GM19397 (cell line): ENCODE measurements around the gene ADPGK.
"Not testable (repeated sequence)": the region's sequence is repeated elsewhere in the genome, so short reads cannot be mapped to it uniquely, and the experiment has no call there.

ENCODE experiments used
- ATAC-seq: cut with Tn5 transposase; IDR thresholded peaks from one replicate; pipeline ENCODE4 v1.9.1; 2021; ENCODE audit warnings: mild to moderate bottlenecking, moderate library complexity; ENCODE audit not compliant: unreplicated experiment

The ADPGK gene

GRCh38 chr15:72751751-72752455, 31.7 kb downstream of the ADPGK start:
- ATAC-seq: no peak

GRCh38 chr15:72749700-72750099, 33.9 kb downstream of the ADPGK start:
- ATAC-seq: no peak

- ATAC-seq: peak; percentile 75
Measured at GRCh38 chr15:72740219-72740618, 43.3 kb downstream of the ADPGK start.

- no peak for ATAC-seq
Measured at GRCh38 chr15:72737723-72738122, 45.8 kb downstream of the ADPGK start.

- ATAC-seq: no peak
Measured at GRCh38 chr15:72737061-72737460, 46.5 kb downstream of the ADPGK start.

- no peak for ATAC-seq
Measured at GRCh38 chr15:72735111-72735510, 48.4 kb downstream of the ADPGK start.

- no peak for ATAC-seq
Measured at GRCh38 chr15:72733941-72734738, 49.4 kb downstream of the ADPGK start.

GRCh38 chr15:72732516-72732915, 51.0 kb downstream of the ADPGK start:
- ATAC-seq: no peak

GRCh38 chr15:72732086-72732485, 51.5 kb downstream of the ADPGK start:
- ATAC-seq: no peak

GRCh38 chr15:72728821-72729220, 54.7 kb downstream of the ADPGK start:
- ATAC-seq: no peak

GRCh38 chr15:72728249-72728648, 55.3 kb downstream of the ADPGK start:
- ATAC-seq: not testable (repeated sequence)

GRCh38 chr15:72727154-72727553, 56.4 kb downstream of the ADPGK start:
- no peak for ATAC-seq

GRCh38 chr15:72725851-72726250, 57.7 kb downstream of the ADPGK start:
- ATAC-seq: not testable (repeated sequence)

- no peak for ATAC-seq
Measured at GRCh38 chr15:72725446-72725845, 58.1 kb downstream of the ADPGK start.

- no peak for ATAC-seq
Measured at GRCh38 chr15:72724028-72724427, 59.5 kb downstream of the ADPGK start.

GRCh38 chr15:72722071-72722696, 61.4 kb downstream of the ADPGK start:
- ATAC-seq: no peak

- ATAC-seq: not testable (repeated sequence)
Measured at GRCh38 chr15:72708551-72709303, 74.8 kb downstream of the ADPGK start.

- ATAC-seq: no peak
Measured at GRCh38 chr15:72706266-72706665, 77.3 kb downstream of the ADPGK start.
